AG10803 (cell line): ENCODE data around the gene CUL7.

Experiments used
- DNase-seq: peaks from one replicate; pipeline ENCODE4 v3.0.0; 2010; ENCODE audit warnings: low read depth
- H3K4me3 ChIP-seq: 2 replicates; pipeline ENCODE4 v1.5.1; 2011; ENCODE audit warnings: mild to moderate bottlenecking, low read length, control low read depth
- TF ChIP-seq, protein P1 (sequence below): conservative IDR thresholded peaks from 2 replicates; pipeline ENCODE4 v1.5.1; 2011; ENCODE audit warnings: mild to moderate bottlenecking, low read length, control low read depth, inconsistent platforms

CUL7 gene

DNA sequence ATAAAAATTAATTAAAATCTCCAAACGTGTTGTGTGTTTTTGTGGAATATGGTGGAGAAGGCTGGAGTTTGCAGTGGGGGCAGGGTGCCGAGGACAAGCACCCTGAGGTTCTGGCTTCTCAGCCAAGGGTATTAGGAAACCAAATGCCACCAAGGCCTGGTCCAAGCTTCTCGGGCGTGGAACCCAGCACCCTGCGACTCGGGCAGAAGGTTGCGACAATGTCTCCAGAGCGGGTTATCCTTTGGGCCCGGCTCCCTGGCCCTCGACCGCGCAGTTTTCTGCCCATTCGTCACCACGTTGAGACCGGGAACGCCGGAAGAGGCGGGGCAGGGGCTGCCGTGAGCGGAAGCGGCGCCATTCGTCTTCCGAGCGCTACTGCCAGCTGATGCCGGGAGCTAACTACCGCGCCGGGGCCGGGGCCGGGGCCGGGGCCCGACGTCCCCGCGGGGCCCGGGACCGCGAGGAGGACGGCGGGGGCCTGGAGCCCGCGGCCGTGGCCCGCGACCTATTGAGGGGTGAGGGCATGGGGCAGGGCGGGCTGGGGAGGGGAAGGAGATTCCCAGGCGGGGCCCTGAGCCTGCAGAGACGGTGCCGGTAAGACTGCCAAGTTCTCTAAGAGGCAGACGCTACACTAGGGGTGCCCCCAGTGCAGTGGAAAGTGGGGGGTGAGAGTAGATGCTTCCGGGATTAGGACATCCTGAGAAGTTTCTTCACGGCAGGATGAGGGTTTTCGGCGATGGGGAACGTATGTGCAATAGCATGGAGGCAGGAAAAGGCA is 32.2 kb downstream of the CUL7 start, which contains the start of gene RRP36:
Gene RRP36, plus strand, starts transcription at position 354 of the 778 bp plus-strand sequence. Its CDS starts 32 bp downstream, at position 386.
- TF ChIP-seq, protein P1, sequence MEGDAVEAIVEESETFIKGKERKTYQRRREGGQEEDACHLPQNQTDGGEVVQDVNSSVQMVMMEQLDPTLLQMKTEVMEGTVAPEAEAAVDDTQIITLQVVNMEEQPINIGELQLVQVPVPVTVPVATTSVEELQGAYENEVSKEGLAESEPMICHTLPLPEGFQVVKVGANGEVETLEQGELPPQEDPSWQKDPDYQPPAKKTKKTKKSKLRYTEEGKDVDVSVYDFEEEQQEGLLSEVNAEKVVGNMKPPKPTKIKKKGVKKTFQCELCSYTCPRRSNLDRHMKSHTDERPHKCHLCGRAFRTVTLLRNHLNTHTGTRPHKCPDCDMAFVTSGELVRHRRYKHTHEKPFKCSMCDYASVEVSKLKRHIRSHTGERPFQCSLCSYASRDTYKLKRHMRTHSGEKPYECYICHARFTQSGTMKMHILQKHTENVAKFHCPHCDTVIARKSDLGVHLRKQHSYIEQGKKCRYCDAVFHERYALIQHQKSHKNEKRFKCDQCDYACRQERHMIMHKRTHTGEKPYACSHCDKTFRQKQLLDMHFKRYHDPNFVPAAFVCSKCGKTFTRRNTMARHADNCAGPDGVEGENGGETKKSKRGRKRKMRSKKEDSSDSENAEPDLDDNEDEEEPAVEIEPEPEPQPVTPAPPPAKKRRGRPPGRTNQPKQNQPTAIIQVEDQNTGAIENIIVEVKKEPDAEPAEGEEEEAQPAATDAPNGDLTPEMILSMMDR: no peak
- peak; percentile 65 for DNase-seq
- peak within 1 kb of the TSS; percentile 99 for H3K4me3 ChIP-seq

DNA sequence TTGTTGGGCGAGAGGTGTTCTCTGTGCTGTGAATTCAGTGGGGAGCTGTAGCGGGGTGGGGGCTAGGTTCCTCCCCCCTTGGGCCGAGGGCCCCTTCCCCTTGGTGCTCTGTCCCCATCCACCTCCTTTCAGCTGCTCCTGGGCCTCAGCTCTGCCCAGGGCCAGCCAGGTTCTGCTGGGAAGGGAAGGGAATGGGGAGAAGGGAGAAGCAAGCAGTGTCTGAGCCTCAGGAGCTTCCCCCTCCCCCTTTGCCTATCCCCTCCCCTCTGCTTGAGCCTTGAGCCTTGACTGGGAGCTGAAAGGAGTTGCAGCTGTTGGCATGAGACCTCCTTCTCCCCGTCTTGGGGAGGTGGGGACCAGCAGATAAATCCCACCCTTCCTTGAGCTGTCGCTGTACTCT is 32.8 kb downstream of the CUL7 start:
- H3K4me3 ChIP-seq: peak overlapping the region; percentile 99
- DNase-seq: no peak
- TF ChIP-seq, protein P1: no peak

DNA sequence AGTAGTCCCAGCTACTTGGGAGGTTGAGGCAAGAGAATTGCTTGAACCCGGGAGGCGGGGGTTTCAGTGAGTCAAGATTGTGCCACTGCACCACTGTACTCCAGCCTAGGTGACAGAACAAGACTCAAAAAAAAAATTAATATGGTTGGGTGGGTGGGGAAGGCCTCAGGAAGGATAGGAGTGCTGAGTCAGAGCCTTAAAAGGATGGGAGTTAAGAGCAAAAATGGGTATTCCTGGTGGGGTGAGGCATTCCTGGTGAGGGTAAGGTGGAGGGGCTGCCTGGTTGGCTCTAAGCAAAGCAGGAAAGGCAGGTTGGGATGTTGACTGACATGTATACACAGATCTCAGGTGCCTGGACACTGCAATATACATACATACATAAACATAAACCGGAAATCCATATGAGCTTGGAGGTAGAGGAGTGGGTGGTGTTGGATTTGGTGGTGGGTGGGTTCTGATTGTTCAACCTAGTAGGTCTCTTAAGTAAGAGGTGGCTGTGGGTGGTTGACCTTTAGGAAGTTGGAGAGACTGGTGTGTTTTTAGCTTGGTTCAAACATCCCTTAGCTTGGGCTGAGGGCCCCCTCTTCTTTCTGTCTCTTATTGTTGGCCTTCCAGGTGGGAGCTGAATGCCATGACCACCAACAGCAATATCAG is 33.5 kb downstream of the CUL7 start:
- TF ChIP-seq, protein P1: no peak
- H3K4me3 ChIP-seq: no peak overlapping the region
- no peak for DNase-seq

DNA sequence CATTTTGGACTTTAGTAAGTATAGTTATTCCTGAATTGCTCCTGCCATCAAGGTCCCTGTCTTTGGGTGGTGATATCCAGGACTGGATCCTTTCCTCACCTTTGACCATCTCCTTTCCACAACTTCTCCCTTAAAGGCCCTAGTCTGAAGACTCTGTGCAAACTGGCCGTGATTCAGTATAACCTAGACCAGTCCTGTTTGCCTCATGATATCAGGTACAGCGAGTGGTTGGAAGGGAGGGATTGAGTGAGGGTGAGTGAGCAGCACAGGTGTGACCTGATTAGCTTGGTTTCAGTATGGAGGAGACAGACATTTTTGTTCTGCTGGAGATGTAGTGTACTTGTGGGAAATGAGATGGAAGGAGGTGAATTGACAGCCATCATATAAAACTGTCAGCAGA is 34.5 kb downstream of the CUL7 start:
- TF ChIP-seq, protein P1: no peak
- no peak overlapping the region for H3K4me3 ChIP-seq
- DNase-seq: no peak

GRCh38 chr6:43016943-43017334 is 36.7 kb downstream of the CUL7 start:
- H3K4me3 ChIP-seq: no peak overlapping the region
- no peak for DNase-seq
- TF ChIP-seq, protein P1: no peak

GRCh38 chr6:43016176-43016942 is 37.3 kb downstream of the CUL7 start:
- peak overlapping the region; percentile 13 for H3K4me3 ChIP-seq
- DNase-seq: no peak
- TF ChIP-seq, protein P1: no peak
